PC-3 (cell line): ENCODE results near the gene HPSE2. TPM values are rescaled to one million over a fixed set of nuclear protein-coding genes. Genes with fewer than 3 reads are reported as not detected.

Source experiments
- ATAC-seq: fragments of 200-7000 bp; cut with Tn5 transposase; 2 replicates; pipeline ENCODE4 v1.9.1; 2020; ENCODE audit warnings: mild to moderate bottlenecking, moderate library complexity
- BruUV-seq: library from RNA; stranded (reverse); fragments of 400-500 nt; replicated peaks from 2 replicates; lab custom pipeline; 2021; lab: Mats Ljungman, UMichigan
- CTCF ChIA-PET: fragments of 300-600 bp; sonication (Branson Sonifier 250); formaldehyde crosslinking; loops from one replicate; lab custom pipeline; 2022; ENCODE audit warnings: antibody characterized with exemption; lab: Charles Lee
- POLR2A ChIA-PET: fragments of 300-600 bp; sonication (Branson Sonifier 250); formaldehyde crosslinking; loops from one replicate; lab custom pipeline; 2022; ENCODE audit warnings: antibody characterized with exemption; ENCODE audit not compliant: unreplicated experiment; lab: Charles Lee
- DNase-seq: peaks from one replicate; pipeline ENCODE4 v3.0.0-alpha.2; 2015
- H2AFZ ChIP-seq: fragments of 300-600 bp; sonication (generic); 2 replicates; pipeline ENCODE4 v1.6.0; 2016; ENCODE audit warnings: antibody characterized with exemption, low read length
- H3F3A ChIP-seq: fragments of 300-600 bp; sonication (generic); one replicate; pipeline ENCODE4 v1.6.0; 2017; ENCODE audit warnings: antibody characterized with exemption, low read length, control low read depth, mild to moderate bottlenecking; ENCODE audit not compliant: unreplicated experiment
- H3K27ac ChIP-seq: fragments of 300-600 bp; sonication (generic); 2 replicates; pipeline ENCODE4 v1.5.1; 2016; ENCODE audit warnings: mild to moderate bottlenecking, low read length
- H3K27me3 ChIP-seq: fragments of 300-600 bp; sonication (generic); 2 replicates; pipeline ENCODE4 v1.6.1; 2016; ENCODE audit warnings: low read length, mixed read lengths
- H3K36me3 ChIP-seq: fragments of 300-600 bp; sonication (generic); 2 replicates; pipeline ENCODE4 v1.6.1; 2016; ENCODE audit warnings: low read depth, mixed run types, low read length, mixed read lengths
- H3K4me1 ChIP-seq: fragments of 300-600 bp; sonication (generic); 2 replicates; pipeline ENCODE4 v1.5.1; 2016; ENCODE audit warnings: low read length; ENCODE audit not compliant: insufficient read depth
- H3K4me2 ChIP-seq: fragments of 300-600 bp; sonication (generic); 2 replicates; pipeline ENCODE4 v1.6.0; 2016; ENCODE audit warnings: low read length
- H3K4me3 ChIP-seq: fragments of 300-600 bp; sonication (generic); 2 replicates; pipeline ENCODE4 v1.5.1; 2016; ENCODE audit warnings: mild to moderate bottlenecking, low read length, mixed read lengths
- H3K79me2 ChIP-seq: fragments of 300-600 bp; sonication (generic); 2 replicates; pipeline ENCODE4 v1.6.1; 2017; ENCODE audit warnings: low read length, mixed read lengths
- H3K9ac ChIP-seq: fragments of 300-600 bp; sonication (generic); 2 replicates; pipeline ENCODE4 v1.6.0; 2016; ENCODE audit warnings: mild to moderate bottlenecking, low read length
- H3K9me2 ChIP-seq: fragments of 300-600 bp; sonication (generic); replicated peaks from 2 replicates; pipeline ENCODE4 v1.6.1; 2016; ENCODE audit warnings: mixed run types, low read length, mixed read lengths
- H3K9me3 ChIP-seq: fragments of 300-600 bp; sonication (generic); 2 replicates; pipeline ENCODE4 v1.6.1; 2016; ENCODE audit warnings: low read length, mixed read lengths
- H4K20me1 ChIP-seq: fragments of 300-600 bp; sonication (generic); 2 replicates; pipeline ENCODE4 v1.6.1; 2016; ENCODE audit warnings: low read length, mixed read lengths
- CTCF ChIP-seq: fragments of 300-600 bp; sonication (generic); conservative IDR thresholded peaks from 2 replicates; pipeline ENCODE4 v1.5.1; 2017; ENCODE audit warnings: antibody characterized with exemption, low read depth, mild to moderate bottlenecking, low read length
- EZH2 ChIP-seq: fragments of 300-600 bp; sonication (generic); IDR thresholded peaks from one replicate; pipeline ENCODE4 v1.6.1; 2017; ENCODE audit warnings: antibody characterized with exemption, mild to moderate bottlenecking, low read length; ENCODE audit not compliant: unreplicated experiment
- EZH2phosphoT487 ChIP-seq: fragments of 300-600 bp; sonication (generic); IDR thresholded peaks from 2 replicates; pipeline ENCODE4 v1.6.1; 2018; ENCODE audit warnings: mild to moderate bottlenecking, antibody characterized with exemption, low read length, borderline replicate concordance
- intact Hi-C: fragments of 100-400 bp; cut with micrococcal nuclease; formaldehyde crosslinking; loops from 2 replicates; pipeline ENCODE4 v1.9.0; 2023
- total RNA-seq: library from RNA; depleted of rRNA; stranded (reverse); fragments of >200 nt; gene quantifications from 2 replicates; pipeline ENCODE4 v1.2.3, GENCODE V29; 2014

HPSE2 gene
- total RNA-seq, 1 experiment from 2014 or later, result 0.15 TPM

GRCh38 chr10:99207340-99207739 is 28.3 kb downstream of the HPSE2 start:
- DNase-seq, result no peak
- TF ChIP-seq EZH2, result no peak
- TF ChIP-seq EZH2phosphoT487, result no peak
- no peak for TF ChIP-seq CTCF
- CTCF ChIA-PET, result no interaction called here
- H3K9ac ChIP-seq, result no peak overlapping the region
- H3K27me3 ChIP-seq, result no peaks in the 10 kb centered on the region
- no peaks in the 10 kb centered on the region for H3K4me1 ChIP-seq
- H4K20me1 ChIP-seq, result no peaks in the 10 kb centered on the region
- H3K4me2 ChIP-seq, result no peak overlapping the region
- no peak overlapping the region for H3K27ac ChIP-seq
- no peak overlapping the region for H2AFZ ChIP-seq
- H3K36me3 ChIP-seq, result no peaks in the 10 kb centered on the region
- H3K9me3 ChIP-seq, result no peaks in the 10 kb centered on the region
- H3K4me3 ChIP-seq, result no peak overlapping the region
- H3F3A ChIP-seq, result no peaks in the 10 kb centered on the region
- intact Hi-C loops, result no loop called here
- no peaks in the 10 kb centered on the region for H3K9me2 ChIP-seq
- POLR2A ChIA-PET, result no interaction called here
- H3K79me2 ChIP-seq, result no peaks in the 10 kb centered on the region
- no peak for ATAC-seq
- no TSS peak for BruUV-seq

GRCh38 chr10:99203310-99203709 is 32.3 kb downstream of the HPSE2 start:
- intact Hi-C loops, result no loop called here
- Histone ChIP-seq H3K4me2 (no peak overlapping the region), H3K9me2 (no peaks in the 10 kb centered on the region), H3K9me3 (no peaks in the 10 kb centered on the region), H3K36me3 (no peaks in the 10 kb centered on the region), H3F3A (no peaks in the 10 kb centered on the region), H2AFZ (no peak overlapping the region), H3K4me3 (no peak overlapping the region), H4K20me1 (no peaks in the 10 kb centered on the region), H3K27me3 (no peaks in the 10 kb centered on the region), H3K27ac (no peak overlapping the region), H3K4me1 (no peaks in the 10 kb centered on the region), H3K79me2 (no peaks in the 10 kb centered on the region), H3K9ac (no peak overlapping the region)
- ATAC-seq (no peak), DNase-seq (no peak)
- ChIA-PET CTCF (interaction anchor here (0.5 kb wide), 1 partner anchor 40 kb away, joined by 4 read pairs; no protein-coding TSS in a partner anchor), POLR2A (no interaction called here)
- no peak for TF ChIP-seq CTCF
- TF ChIP-seq EZH2, result no peak
- no peak for TF ChIP-seq EZH2phosphoT487
- BruUV-seq, result no TSS peak

DNA sequence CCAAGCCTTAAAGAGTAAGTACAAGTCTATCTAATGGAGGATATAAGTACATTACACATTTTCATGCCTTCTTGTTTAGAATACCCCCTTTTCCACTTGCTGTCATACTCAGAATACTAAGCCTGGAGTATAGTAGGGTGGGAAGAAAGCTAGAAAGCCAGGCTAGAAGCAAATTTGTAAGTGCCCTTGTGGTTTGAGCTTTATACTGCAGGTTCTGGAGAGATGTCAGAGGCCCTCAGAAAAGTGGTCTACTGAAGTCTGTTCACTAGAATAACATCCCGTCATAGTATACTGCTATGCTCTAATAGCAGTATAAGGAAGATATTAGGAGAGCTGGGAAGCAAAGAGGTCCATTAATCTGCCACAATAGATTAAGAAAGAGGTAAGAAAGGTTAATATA is 62.7 kb downstream of the HPSE2 start:
- H3K4me1 ChIP-seq, result no peaks in the 10 kb centered on the region
- H3K79me2 ChIP-seq, result no peaks in the 10 kb centered on the region
- H3K27me3 ChIP-seq, result peaks cover 6% of the 10 kb centered on the region; the same call in 1 of the 2 replicates
- TF ChIP-seq CTCF (no peak), EZH2phosphoT487 (no peak), EZH2 (no peak)
- H3K9ac ChIP-seq, result no peak overlapping the region
- H3K4me3 ChIP-seq, result no peak overlapping the region
- BruUV-seq, result no TSS peak
- ChIA-PET POLR2A (no interaction called here), CTCF (interaction anchor here (0.5 kb wide), 1 partner anchor 115 kb away, joined by 3 read pairs; no protein-coding TSS in a partner anchor)
- no peaks in the 10 kb centered on the region for H3F3A ChIP-seq
- intact Hi-C loops, result loop anchor here (5.0 kb wide), 1 partner anchor 381 kb away; no protein-coding TSS in a partner anchor
- no peak overlapping the region for H3K27ac ChIP-seq
- no peaks in the 10 kb centered on the region for H4K20me1 ChIP-seq
- DNase-seq (no peak), ATAC-seq (no peak)
- no peaks in the 10 kb centered on the region for H3K9me2 ChIP-seq
- H3K9me3 ChIP-seq, result no peaks in the 10 kb centered on the region
- H3K4me2 ChIP-seq, result no peak overlapping the region
- H3K36me3 ChIP-seq, result no peaks in the 10 kb centered on the region
- H2AFZ ChIP-seq, result no peak overlapping the region
